ENCODE data around the gene CA10. TPM values are rescaled to one million over a fixed set of nuclear protein-coding genes. Genes with fewer than 3 reads are reported as not detected.

CA10 gene
- total RNA-seq, 1 experiment from 2014 or later = not detected

GRCh38 chr17:51700011-51700760 is 458.3 kb downstream of the CA10 start:
- no peak overlapping the region for H3K4me3 ChIP-seq
- H3K36me3 ChIP-seq = no peaks in the 10 kb centered on the region
- no peak for DNase-seq
- H3K27me3 ChIP-seq = no peaks in the 10 kb centered on the region
- H3K9me3 ChIP-seq = peaks cover 5% of the 10 kb centered on the region

- Histone ChIP-seq H3K4me3 (no peak overlapping the region), H3K36me3 (no peaks in the 10 kb centered on the region), H3K27me3 (no peaks in the 10 kb centered on the region), H3K9me3 (peaks cover 10% of the 10 kb centered on the region)
- no peak for DNase-seq
Observed at GRCh38 chr17:51699303-51699702, 459.2 kb downstream of the CA10 start.

- Histone ChIP-seq H3K36me3 (no peaks in the 10 kb centered on the region), H3K9me3 (peaks cover 12% of the 10 kb centered on the region), H3K27me3 (no peaks in the 10 kb centered on the region), H3K4me3 (no peak overlapping the region)
- DNase-seq = no peak
Observed at GRCh38 chr17:51692917-51693316, 465.6 kb downstream of the CA10 start.

GRCh38 chr17:51687887-51688286 is 470.6 kb downstream of the CA10 start:
- Histone ChIP-seq H3K4me3 (no peak overlapping the region), H3K9me3 (no peaks in the 10 kb centered on the region; the same call in 1 of the 2 replicates), H3K27me3 (peaks cover 4% of the 10 kb centered on the region; the same call in 1 of the 2 replicates), H3K36me3 (no peaks in the 10 kb centered on the region)
- no peak for DNase-seq

GRCh38 chr17:51685287-51685909 is 473.1 kb downstream of the CA10 start:
- H3K4me3 ChIP-seq = no peak overlapping the region
- DNase-seq = no peak
- no peaks in the 10 kb centered on the region for H3K9me3 ChIP-seq
- H3K27me3 ChIP-seq = peaks cover 5% of the 10 kb centered on the region; the same call in 1 of the 2 replicates
- H3K36me3 ChIP-seq = no peaks in the 10 kb centered on the region

GRCh38 chr17:51684214-51684613 is 474.3 kb downstream of the CA10 start:
- no peaks in the 10 kb centered on the region for H3K36me3 ChIP-seq

GRCh38 chr17:51683291-51683690 is 475.2 kb downstream of the CA10 start:
- DNase-seq = no peak
- no peaks in the 10 kb centered on the region for H3K36me3 ChIP-seq
- no peaks in the 10 kb centered on the region for H3K9me3 ChIP-seq
- H3K4me3 ChIP-seq = no peak overlapping the region
- peaks cover 5% of the 10 kb centered on the region; the same call in 1 of the 2 replicates for H3K27me3 ChIP-seq

More at GRCh38 chr17:51684214-51684613, 474.3 kb downstream of the CA10 start:
- DNase-seq = no peak
- H3K9me3 ChIP-seq = no peaks in the 10 kb centered on the region
- peaks cover 5% of the 10 kb centered on the region; the same call in 1 of the 2 replicates for H3K27me3 ChIP-seq
- H3K4me3 ChIP-seq = no peak overlapping the region

- peaks cover 5% of the 10 kb centered on the region; the same call in 1 of the 2 replicates for H3K27me3 ChIP-seq
- H3K36me3 ChIP-seq = no peaks in the 10 kb centered on the region
- DNase-seq = no peak
- H3K9me3 ChIP-seq = no peaks in the 10 kb centered on the region
- no peak overlapping the region for H3K4me3 ChIP-seq
Observed at GRCh38 chr17:51682115-51682514, 476.4 kb downstream of the CA10 start.

- Histone ChIP-seq H3K4me3 (no peak overlapping the region), H3K27me3 (peaks cover 1% of the 10 kb centered on the region; the same call in 1 of the 2 replicates), H3K36me3 (no peaks in the 10 kb centered on the region), H3K9me3 (no peaks in the 10 kb centered on the region)
- no peak for DNase-seq
Observed at GRCh38 chr17:51677875-51678274, 480.6 kb downstream of the CA10 start.

GRCh38 chr17:51676691-51677487 is 481.6 kb downstream of the CA10 start:
- Histone ChIP-seq H3K4me3 (no peak overlapping the region), H3K9me3 (no peaks in the 10 kb centered on the region), H3K27me3 (no peaks in the 10 kb centered on the region), H3K36me3 (no peaks in the 10 kb centered on the region)
- no peak for DNase-seq

GRCh38 chr17:51674579-51675255 is 483.8 kb downstream of the CA10 start:
- no peak overlapping the region for H3K4me3 ChIP-seq
- H3K36me3 ChIP-seq = no peaks in the 10 kb centered on the region
- DNase-seq = no peak
- no peaks in the 10 kb centered on the region for H3K9me3 ChIP-seq
- H3K27me3 ChIP-seq = no peaks in the 10 kb centered on the region

GRCh38 chr17:51673070-51673469 is 485.4 kb downstream of the CA10 start:
- H3K36me3 ChIP-seq = no peaks in the 10 kb centered on the region
- no peaks in the 10 kb centered on the region for H3K9me3 ChIP-seq
- no peak overlapping the region for H3K4me3 ChIP-seq
- no peak for DNase-seq
- no peaks in the 10 kb centered on the region for H3K27me3 ChIP-seq

GRCh38 chr17:51672065-51672464 is 486.4 kb downstream of the CA10 start:
- no peaks in the 10 kb centered on the region for H3K9me3 ChIP-seq
- H3K4me3 ChIP-seq = no peak overlapping the region
- no peak for DNase-seq
- no peaks in the 10 kb centered on the region for H3K27me3 ChIP-seq
- H3K36me3 ChIP-seq = no peaks in the 10 kb centered on the region

- H3K9me3 ChIP-seq = no peaks in the 10 kb centered on the region
- no peaks in the 10 kb centered on the region for H3K27me3 ChIP-seq
- no peaks in the 10 kb centered on the region for H3K36me3 ChIP-seq
- DNase-seq = no peak
- no peak overlapping the region for H3K4me3 ChIP-seq
Observed at GRCh38 chr17:51670899-51671298, 487.6 kb downstream of the CA10 start.

GRCh38 chr17:51668963-51669246 is 489.6 kb downstream of the CA10 start:
- Histone ChIP-seq H3K27me3 (peaks cover 9% of the 10 kb centered on the region), H3K4me3 (no peak overlapping the region), H3K9me3 (no peaks in the 10 kb centered on the region), H3K36me3 (no peaks in the 10 kb centered on the region)
- DNase-seq = no peak

GRCh38 chr17:51668155-51668962 is 490.2 kb downstream of the CA10 start:
- DNase-seq = no peak
- no peaks in the 10 kb centered on the region for H3K36me3 ChIP-seq
- H3K27me3 ChIP-seq = peaks cover 10% of the 10 kb centered on the region
- H3K9me3 ChIP-seq = no peaks in the 10 kb centered on the region
- no peak overlapping the region for H3K4me3 ChIP-seq
